GM19468 (cell line): ENCODE results near the gene OSBPL10.
"Not testable (repeated sequence)": the region's sequence is repeated elsewhere in the genome, so short reads cannot be mapped to it uniquely, and the experiment has no call there.

Source experiments
- ATAC-seq: cut with Tn5 transposase; IDR thresholded peaks from one replicate; pipeline ENCODE4 v1.9.1; 2021; ENCODE audit warnings: mild to moderate bottlenecking, moderate library complexity, moderate number of reproducible peaks; ENCODE audit not compliant: unreplicated experiment; ENCODE audit errors: extremely low read depth

Gene OSBPL10

DNA sequence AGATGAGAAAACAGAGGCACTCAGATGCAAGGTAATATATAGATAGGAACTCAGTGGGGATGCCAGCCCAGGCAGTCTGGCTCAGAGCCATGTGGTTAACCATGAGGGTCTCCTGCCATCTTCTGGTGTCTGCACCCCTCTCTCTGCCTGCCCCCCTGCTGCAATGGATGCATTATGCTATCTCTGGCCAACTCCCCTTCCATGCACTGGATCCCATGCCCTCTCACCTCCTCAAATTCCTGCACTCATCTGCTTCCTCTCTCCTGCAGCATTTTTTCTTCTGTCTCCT, 285.1 kb downstream of the OSBPL10 start:
- no peak for ATAC-seq

DNA sequence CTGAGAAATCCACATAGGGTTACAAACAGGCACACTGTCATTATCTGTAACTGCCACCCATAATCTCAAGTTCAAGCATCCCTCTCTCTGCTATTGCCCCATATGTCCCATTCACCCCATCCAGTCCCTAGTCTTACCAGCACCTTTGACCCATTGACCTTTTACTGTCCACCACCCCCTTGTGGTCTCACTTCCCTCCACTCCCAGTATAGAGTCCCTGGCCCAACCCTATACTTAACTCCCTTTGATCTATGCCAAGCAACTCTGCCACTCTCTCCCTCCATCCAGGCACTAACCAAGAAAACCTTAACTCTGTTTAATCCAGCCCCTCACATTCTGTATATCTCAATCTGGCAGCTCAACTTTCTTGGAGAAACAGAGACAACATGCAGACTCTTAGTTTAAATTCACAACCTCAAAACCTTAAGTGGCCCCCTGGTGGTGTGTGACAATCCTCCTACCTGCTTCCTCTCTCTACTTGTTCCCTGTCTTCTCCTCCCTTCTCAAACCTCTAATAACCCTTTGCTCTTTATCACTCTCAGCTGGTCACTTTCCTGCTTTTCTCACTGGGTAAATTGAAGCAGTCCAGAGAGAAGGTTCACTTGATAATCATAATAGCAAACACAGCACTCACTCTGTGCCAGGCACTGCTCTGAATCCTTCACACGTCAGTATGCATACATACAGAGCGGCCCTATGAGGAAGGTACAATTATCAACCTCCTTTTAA, 285.6 kb downstream of the OSBPL10 start:
- ATAC-seq = no peak

DNA sequence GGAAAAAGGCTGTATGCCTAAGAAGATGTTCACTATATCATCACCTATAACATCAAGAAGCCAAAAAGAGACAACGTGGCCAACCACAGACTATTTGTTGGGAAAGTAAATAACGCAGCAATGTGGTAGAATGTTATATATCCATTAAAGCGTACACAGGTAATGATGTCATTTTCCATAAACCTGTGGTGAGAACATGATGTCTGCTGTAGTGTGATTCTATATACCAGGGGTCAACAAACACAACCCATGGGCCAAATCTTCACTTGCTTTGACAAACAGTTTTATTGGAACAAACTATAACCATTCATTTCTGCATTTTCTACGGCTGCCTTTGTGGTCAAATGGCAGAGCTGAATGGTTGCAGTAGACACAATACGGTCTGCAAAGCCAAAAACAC, 287.7 kb downstream of the OSBPL10 start:
- no peak for ATAC-seq

DNA sequence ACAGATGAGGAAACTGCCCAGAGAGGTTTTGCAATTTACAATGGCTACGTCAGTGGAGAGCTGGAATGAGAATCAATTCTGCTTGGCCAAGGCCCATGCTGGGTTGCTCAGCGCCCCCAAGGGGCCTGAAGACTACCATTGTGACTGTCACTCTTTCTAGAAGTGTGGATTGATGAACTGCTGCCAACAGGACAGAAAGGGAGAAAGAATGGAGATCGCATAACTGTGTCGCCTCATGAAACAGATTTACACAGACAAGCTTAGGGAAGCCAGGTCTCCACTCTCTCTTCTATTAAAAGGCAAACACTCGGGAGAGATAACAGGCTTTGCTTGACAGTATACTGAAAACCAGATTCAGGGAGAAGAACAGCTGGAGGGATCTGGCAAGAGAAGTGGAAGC, 288.3 kb downstream of the OSBPL10 start:
- ATAC-seq = no peak

DNA sequence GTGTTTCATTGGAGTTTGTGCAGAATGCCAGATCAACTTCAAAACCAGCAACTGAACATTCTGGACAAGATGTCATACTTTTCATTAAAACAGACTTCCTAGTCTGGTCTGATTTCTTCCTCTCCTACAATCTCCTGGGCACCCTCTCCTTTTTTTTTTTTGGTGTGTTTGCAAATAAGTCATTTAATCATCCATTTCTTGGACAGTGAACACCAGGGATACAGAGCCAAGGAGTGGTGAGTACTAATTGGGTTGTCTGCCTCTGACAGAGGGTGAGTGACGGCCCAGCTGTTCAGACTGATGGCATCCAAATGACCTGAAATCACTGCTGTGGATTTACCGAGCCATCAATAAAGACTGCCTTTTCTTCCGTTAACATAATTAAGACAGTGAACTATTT, 290.3 kb downstream of the OSBPL10 start:
- no peak for ATAC-seq

DNA sequence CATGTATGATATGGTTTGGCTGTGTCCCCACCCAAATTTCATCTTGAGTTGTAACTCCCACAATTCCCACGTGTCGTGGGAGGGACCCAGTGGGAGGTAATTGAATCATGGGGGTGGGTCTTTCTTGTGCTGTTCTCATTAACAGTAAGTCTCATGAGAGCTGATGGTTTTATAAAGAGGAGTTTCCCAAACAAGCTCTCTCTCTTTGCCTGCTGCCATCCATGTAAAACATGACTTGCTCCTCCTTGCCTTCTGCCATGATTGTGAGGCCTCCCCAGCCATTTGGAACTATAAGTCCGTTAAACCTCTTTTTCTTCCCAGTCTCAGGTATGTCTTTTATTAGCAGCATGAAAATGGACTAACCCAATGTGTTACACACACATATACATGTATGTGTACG, 291.5 kb downstream of the OSBPL10 start:
- ATAC-seq = not testable (repeated sequence)

DNA sequence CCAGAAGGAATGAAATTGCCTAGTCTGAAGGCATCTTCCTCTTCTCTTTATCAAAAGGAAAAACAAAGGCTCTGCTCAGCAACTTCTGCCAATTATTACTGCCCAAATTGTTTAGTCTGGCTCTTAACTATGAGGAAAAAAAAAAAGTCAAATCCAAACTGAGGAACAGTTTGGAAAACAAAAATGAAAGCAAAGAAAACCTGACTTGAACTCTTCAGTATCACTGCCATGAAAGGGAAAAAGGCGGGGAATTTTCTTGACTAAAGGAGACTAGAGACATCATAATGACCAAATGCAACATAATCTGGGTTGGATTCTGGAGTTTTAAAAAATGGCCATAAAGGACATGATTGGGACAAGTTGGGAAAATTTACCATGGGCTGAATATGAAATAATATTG, 292.1 kb downstream of the OSBPL10 start:
- no peak for ATAC-seq

DNA sequence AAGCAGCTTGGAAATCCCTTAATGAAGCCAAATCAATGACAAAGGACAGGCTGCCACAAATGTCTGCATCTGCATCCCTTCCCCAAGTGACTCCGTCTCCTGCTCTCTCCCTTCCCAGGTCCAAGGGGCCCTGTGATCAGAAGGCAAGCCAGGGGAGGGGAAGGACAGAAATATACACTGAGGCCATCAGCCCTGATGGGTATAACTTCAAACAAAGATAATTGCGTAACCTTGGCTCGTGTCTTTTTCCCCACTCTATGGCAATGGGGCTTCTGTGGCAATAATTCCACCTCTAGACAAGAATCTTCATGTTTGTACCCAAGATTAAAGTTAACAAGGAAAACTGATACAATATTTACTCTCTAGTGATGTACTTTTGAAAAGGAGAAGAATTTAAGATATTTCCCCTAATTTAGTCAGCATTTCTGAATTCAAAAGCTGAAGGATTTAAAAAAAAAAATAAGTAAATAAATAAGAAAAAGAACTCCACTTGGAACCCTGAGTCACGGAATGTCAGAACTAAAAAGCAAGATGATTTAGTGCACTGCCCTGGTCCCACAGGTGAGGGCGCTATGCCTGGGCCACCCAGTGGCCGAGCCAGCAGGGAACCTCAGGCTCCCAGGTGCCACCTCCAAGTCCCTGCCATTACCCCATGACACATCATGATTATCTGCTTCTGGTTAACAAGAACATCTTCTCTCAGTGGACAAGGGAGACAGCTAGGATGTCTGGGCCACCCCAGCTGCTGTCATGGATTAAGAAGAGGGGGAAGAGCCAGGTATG, 293.9 kb downstream of the OSBPL10 start:
- ATAC-seq = no peak

DNA sequence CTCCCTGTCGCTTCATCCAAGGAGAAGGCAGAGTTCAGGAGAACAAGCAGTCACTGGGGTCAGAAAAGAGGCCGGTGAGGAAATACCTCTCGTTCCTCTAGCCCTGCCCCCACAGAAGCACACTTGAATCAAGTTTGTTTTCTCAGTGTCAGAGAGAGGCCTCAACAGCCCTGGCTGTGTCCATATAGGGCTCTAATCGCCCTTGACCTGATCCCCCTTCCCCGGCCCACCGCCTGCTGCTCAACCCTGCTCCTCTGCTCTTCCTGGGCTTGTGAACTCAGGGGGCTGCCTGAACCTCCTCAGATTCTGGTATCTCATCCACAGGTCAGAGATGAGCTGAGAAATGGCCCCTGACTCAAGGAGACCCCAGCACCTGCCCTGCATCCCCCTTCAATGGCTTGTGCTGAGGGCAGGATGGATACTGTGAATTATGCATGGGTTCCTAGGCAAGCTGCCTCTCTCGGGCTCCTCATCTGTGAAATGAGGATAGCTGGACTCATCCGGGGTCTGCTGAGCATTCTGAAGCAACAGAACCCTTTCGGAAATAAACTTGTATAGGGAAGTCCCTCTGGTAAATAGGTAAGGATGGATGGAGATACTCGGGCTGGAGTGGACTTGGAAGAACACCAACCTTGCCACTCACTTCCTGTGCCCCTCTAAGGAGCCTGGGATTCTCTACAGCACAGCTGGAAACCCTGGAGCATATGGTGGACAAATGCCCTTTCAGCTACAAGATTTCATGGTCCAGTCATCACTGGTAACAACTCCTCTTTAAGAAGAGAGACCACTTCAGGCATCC, 300.8 kb downstream of the OSBPL10 start:
- ATAC-seq = no peak

- no peak for ATAC-seq
Measured at GRCh38 chr3:31676556-31676955, 304.5 kb downstream of the OSBPL10 start.

GRCh38 chr3:31673950-31674349, 307.1 kb downstream of the OSBPL10 start:
- ATAC-seq = no peak

DNA sequence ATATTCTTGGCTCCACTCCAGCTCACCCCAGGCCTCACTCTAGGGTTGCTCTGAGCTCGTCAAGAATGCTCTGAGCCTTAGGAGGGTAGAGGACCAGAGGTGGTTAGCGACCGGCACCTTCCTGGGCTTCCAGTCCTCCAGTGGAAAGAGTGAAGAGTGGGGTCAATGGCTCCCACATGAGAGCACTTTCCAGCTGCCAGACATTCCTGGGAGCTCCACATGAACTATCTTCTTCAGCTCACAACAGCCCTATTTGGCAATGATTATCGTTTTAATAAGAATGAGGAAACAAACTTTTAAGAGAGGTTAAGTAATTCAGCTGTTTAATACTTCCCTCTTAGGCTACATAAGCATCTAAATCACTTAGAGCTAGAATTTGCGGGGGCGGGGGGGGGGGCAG, 309.1 kb downstream of the OSBPL10 start:
- no peak for ATAC-seq

DNA sequence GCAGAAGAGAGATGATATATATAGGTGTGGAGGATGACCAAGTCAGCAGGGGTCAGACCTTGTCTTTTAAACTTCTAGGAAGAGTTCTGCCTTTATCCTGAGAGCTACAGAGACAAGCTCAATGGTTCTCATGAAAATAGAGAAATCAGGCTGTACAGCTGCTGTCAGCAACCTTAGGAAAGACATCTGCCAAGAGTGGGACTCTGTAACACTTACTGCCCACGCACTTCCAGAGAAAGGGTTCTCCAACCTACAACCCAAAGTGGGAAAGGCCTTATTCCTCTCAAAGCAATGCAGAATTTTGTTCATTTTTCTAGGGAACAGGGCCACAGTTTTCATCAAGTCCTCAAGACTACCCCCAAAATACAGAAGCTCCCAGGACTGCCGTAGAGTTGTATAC, 309.6 kb downstream of the OSBPL10 start:
- ATAC-seq = no peak

GRCh38 chr3:31670722-31671121, 310.3 kb downstream of the OSBPL10 start:
- no peak for ATAC-seq

DNA sequence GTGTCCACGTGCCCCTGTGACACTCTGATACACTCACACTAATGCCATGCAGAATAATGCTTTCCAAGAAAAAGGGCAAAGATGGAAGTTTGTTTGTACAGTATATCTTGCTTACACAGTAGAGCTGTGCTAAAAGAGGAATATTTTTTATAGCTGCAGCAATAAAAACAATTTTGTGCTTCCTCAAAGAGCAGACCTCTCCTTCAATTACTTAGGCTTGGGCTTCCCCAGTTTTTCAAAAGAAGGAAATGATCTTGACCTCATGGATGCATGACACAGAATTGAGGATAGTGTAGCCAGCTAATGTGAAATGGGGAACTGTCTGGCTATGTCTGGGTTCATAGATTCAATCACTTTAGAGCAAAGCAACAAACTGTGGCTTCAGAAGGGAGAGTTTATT, 310.9 kb downstream of the OSBPL10 start:
- ATAC-seq = no peak

GRCh38 chr3:31668242-31668641, 312.8 kb downstream of the OSBPL10 start:
- no peak for ATAC-seq

- ATAC-seq = no peak
Measured at GRCh38 chr3:31667582-31667981, 313.5 kb downstream of the OSBPL10 start.

DNA sequence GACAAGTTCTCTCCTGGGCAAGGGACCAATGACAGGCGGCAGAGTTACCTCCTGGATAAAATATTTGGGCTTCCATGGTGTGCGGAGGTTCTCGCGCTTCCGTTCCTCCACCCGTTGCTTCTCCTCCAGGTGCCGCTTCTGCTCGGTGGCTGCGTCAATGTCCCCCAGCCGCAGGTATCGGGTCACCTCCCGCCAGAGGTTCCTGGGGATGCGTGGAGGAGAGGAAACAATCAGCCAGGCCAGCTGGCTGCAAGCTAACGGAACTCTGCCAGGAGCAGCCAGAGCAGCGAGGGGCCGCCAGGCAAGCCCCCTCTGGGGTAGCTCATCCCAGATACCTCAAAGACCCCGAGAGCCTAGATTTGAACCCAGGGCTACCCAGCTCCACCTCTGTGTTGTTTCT, 317.0 kb downstream of the OSBPL10 start:
- no peak for ATAC-seq

GRCh38 chr3:31661993-31662670, 318.9 kb downstream of the OSBPL10 start:
- ATAC-seq = no peak

- no peak for ATAC-seq
Measured at GRCh38 chr3:31661286-31661685, 319.8 kb downstream of the OSBPL10 start.

DNA sequence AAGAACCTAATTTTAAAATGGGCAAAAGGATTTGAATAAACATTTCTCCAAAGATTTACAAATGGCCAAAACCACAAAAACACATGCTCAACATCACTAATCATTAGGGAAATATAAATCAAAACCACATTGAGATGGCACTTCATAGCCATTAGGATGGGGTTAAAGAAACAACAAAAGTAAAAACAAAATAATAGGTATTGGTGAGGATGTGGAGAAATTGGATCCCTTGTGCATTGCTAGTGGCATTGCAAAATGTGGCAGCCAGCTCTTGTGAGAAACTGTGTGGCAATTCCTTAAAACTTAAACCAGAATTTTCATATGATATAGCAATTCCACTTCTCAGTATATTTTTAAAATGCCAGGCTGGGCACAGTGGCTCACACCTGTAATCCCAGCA, 321.8 kb downstream of the OSBPL10 start:
- no peak for ATAC-seq
